ENCODE measurements around the gene ELMO1. TPM values are rescaled to one million over a fixed set of nuclear protein-coding genes. Genes with fewer than 3 reads are reported as not detected.

Gene ELMO1
- total and polyA plus RNA-seq, 2 of the 13 experiments (the other 11 are each of a cell fraction or from before 2014, with no cell fraction given), result 0.11 to 0.17 TPM

DNA sequence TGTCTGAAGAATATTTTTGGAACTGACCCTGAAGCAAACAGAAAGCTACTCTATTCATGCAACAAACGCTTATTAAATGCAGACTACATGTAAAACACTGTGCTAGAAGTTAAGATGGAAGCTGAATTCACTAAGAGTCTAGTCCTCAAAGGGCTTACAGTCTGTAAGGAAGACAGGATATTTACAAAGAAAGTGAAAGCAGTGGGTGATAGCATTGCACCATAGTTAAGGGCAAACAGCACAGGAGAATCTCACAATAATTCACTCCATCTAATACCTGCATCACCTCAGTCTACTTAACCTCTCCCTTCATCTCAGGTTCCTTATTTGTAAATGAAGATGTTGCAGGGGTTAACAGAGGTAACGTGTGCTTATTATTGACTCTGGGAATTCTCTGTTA, 364.4 kb downstream of the ELMO1 start:
- ChIA-PET POLR2A (interaction anchor here (2.1 kb wide), 1 partner anchor 10 kb away, joined by 6 read pairs; no protein-coding TSS in a partner anchor), CTCF (ENCODE audit: low intra/inter-chr PET ratio, low total read pairs) (no interaction called here)
- Histone ChIP-seq H3K4me1 (ENCODE audit: insufficient read depth, low read length) (peaks cover 26% of the 10 kb centered on the region), H3K4me2 (ENCODE audit: low read depth, low read length) (no peak overlapping the region), H3K9me3 (ENCODE audit: low read length) (no peaks in the 10 kb centered on the region), H3K79me2 (ENCODE audit: insufficient read depth, low read length) (no peaks in the 10 kb centered on the region), H3K27ac (ENCODE audit: extremely low read length, insufficient read depth, low read length) (no peak overlapping the region), H2AFZ (ENCODE audit: low read length) (no peak overlapping the region), H3K4me3 (replicated peaks in 1 of 3; ENCODE audit: insufficient read depth in 1 of 3, low read depth in 2 of 3, low read length in 3 of 3) (no peak overlapping the region), H3K27me3 (ENCODE audit: control insufficient read depth in 1 of 2, insufficient read depth in 2 of 2, low read length in 2 of 2) (no peaks in the 10 kb centered on the region), H4K20me1 (ENCODE audit: insufficient read depth, low read length) (no peaks in the 10 kb centered on the region), H3K36me3 (replicated peaks in 1 of 2; ENCODE audit: control insufficient read depth in 1 of 2, insufficient read depth in 2 of 2, low read length in 2 of 2) (no peaks in the 10 kb centered on the region), H3K9ac (ENCODE audit: insufficient read depth, low read depth, low read length) (no peak overlapping the region)
- TF ChIP-seq HHEX (CRISPR knock-in tag; IDR thresholded peaks at IDR 0.05) (no peak), CEBPB (IDR thresholded peaks at IDR 0.05; ENCODE audit: borderline replicate concordance, low read depth, low read length) (peak; percentile 23; the same call in 1 of the 2 replicates)
- ATAC-seq (no peak), DNase-seq (ENCODE audit: low spot score) (no peak), FAIRE-seq (no peak)
- in situ Hi-C loops (cut with HindIII; ENCODE audit: extremely low pct_ligation_motif_present, low pct_unique_long_range_greater_than_20kb), result no loop called here
- no TSS peak for BruUV-seq (replicated peaks)
- 59% methylated on average over 2 of the region's 2 CpGs for WGBS (ENCODE audit: low lambda C conversion rate)
- intact Hi-C loops (cut with micrococcal nuclease; ENCODE audit: unreplicated experiment), result no loop called here

DNA sequence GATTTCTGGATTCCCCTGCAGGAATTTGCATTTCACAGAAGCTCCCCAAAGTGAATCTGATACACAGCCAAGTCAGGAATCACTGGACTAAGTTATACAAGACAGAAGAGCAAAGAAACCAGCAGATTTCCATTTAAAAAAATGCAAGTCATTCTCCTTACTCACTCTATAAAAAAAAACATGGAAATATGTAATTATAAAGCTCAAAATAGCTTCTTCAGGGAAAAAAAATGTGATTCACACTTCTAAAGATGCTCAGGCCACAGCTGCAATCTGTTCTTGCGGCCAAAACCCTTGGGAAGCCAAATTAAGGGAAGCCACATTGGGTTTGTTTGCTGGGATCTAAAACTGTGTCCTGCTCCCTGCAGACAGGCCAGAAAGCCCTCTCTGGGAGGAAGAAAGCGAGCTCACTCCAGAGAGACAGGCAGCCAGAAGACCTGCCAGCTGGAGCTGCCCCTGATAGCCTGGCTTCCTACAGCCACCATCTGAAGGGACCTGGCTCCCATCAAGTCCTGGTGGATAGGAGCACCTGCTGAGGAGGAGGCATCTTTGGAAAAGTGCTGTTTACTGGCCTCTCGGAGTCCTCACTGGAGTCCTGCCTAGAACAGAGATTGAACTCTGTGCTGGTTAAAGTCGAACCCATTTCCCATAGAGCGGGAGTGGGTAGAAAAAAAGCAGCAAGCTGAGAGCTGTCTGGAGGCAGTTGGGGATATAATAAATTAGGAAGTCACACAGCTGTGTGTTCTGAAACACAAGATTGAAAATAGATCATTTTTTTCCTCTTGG, 365.2 kb downstream of the ELMO1 start:
- H4K20me1 ChIP-seq (ENCODE audit: insufficient read depth, low read length), result no peaks in the 10 kb centered on the region
- ATAC-seq (no peak), FAIRE-seq (no peak), DNase-seq (ENCODE audit: low spot score) (no peak)
- no peak overlapping the region for H3K4me2 ChIP-seq (ENCODE audit: low read depth, low read length)
- no peaks in the 10 kb centered on the region for H3K9me3 ChIP-seq (ENCODE audit: low read length)
- no peaks in the 10 kb centered on the region for H3K27me3 ChIP-seq (ENCODE audit: control insufficient read depth in 1 of 2, insufficient read depth in 2 of 2, low read length in 2 of 2)
- POLR2A ChIA-PET, result interaction anchor here (1.4 to 2.1 kb wide), 2 partner anchors 9 to 112 kb away, joined by 5 to 6 read pairs; no protein-coding TSS in a partner anchor
- H3K79me2 ChIP-seq (ENCODE audit: insufficient read depth, low read length), result no peaks in the 10 kb centered on the region
- no peaks in the 10 kb centered on the region for H3K36me3 ChIP-seq (replicated peaks in 1 of 2; ENCODE audit: control insufficient read depth in 1 of 2, insufficient read depth in 2 of 2, low read length in 2 of 2)
- BruUV-seq (replicated peaks), result no TSS peak
- H3K4me1 ChIP-seq (ENCODE audit: insufficient read depth, low read length), result peaks cover 26% of the 10 kb centered on the region
- CTCF ChIA-PET (ENCODE audit: low intra/inter-chr PET ratio, low total read pairs), result no interaction called here
- H2AFZ ChIP-seq (ENCODE audit: low read length), result no peak overlapping the region
- 84% methylated on average over 4 of the region's 5 CpGs for WGBS (ENCODE audit: low lambda C conversion rate)
- no peak overlapping the region for H3K27ac ChIP-seq (ENCODE audit: extremely low read length, insufficient read depth, low read length)
- intact Hi-C loops (cut with micrococcal nuclease; ENCODE audit: unreplicated experiment) (no loop called here), in situ Hi-C loops (cut with HindIII; ENCODE audit: extremely low pct_ligation_motif_present, low pct_unique_long_range_greater_than_20kb) (no loop called here)
- TF ChIP-seq NFE2L2 (IDR thresholded peaks at IDR 0.05; ENCODE audit: low read length) (peak; percentile 81), RAD21 (CRISPR knock-in tag; IDR thresholded peaks at IDR 0.05) (no peak)
- no peak overlapping the region for H3K9ac ChIP-seq (ENCODE audit: insufficient read depth, low read depth, low read length)
- H3K4me3 ChIP-seq (replicated peaks in 1 of 3; ENCODE audit: insufficient read depth in 1 of 3, low read depth in 2 of 3, low read length in 3 of 3), result no peak overlapping the region

All from HepG2 (cell line).